Measurements from ENCODE around the gene COPS6.

COPS6 gene

DNA sequence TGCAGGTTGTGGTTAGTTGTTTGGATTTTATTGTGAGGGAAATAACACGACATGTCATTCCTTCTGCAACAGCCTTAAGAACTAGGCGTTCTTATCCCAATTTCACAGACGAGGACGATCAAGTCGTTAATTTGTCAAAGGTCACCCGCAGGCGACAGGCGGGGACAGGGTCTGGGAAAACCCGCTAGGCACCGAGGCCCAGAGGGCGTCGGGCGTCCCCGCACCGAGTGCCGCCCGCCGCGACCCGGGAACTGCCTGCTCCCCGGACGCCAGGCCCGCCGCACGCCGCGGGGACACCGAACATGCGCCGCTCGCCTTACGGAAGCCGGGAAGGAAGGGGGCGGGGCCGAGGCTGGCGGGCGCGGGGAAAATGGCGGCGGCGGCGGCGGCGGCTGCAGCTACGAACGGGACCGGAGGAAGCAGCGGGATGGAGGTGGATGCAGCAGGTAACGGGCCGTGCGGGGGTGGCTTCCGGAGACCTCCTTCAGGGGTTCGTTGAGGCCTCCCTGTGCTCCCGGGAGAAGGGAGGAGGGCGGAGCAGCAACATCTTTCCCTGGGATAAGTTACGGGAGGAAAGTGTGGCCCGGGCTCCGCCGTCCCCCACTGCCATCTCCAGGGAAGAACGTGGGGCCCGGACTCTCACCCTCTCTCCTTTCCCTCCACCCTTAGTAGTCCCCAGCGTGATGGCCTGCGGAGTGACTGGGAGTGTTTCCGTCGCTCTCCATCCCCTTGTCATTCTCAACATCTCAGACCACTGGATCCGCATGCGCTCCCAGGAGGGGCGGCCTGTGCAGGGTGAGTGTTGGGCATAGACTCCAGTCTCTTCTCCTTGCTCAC is at the start of gene COPS6:
Gene COPS6, plus strand, starts transcription at position 349 of the 837 bp plus-strand sequence. Its CDS starts 22 bp downstream, at position 371.
- DNase-seq: peak; percentile 88

DNA sequence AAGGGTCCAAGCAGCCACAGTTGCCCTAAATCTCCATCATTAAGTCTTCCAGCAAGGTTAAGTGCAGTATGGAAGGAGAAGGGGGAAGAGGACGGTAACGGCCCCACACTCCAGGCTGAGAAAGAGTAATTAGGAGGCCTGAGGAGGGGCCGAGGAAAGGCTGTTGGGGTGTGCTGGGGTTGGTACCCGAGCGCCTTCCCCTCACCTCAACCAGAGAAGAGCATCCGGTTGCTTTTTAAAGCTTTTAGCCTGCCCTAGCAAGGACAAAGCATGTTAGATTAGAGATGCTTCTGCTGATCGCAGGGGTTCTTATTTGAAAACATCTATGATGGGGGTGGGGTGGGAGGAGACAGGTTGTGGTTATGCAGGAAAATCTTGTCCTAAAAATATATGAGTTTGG is 48.2 kb upstream of the COPS6 start:
- no peak for DNase-seq

DNA sequence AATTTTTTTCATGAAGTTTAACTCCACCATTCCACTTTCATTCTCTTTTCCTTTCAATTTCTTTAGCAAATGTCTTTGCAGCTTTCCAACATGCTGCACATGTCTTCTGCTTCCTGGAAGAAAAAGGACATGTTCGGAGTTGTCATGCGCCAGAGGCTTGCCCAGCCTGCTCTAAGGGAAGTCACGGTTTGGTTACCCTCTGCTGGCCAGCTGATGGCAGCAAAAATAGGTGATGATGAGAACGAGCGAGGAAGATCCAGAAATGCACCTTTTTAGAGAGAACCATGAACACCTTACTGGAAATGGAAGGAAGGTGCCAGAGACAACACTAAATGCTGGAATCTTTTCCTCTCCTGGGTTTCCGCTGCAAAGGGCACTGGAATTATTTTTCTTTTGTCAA is 44.1 kb upstream of the COPS6 start:
- DNase-seq: no peak

DNA sequence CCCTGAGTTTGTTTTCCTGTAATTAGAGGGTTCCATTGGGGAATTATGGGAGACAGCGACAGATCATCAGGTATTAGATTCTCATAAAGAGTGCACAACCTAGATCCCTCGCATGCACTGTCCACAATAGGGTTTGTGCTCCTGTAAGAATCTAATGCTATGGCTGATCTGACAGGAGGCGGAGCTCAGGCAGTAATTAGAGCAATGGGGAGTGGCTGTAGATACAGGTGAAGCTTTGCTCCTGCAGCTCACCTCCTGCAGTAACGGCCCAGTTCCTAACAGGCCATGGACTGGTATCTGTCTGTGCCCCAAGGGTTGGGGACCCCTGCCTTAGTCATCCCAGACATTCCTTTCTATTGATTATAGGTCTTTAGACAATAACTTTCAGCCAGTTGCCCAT is 40.1 kb upstream of the COPS6 start:
- DNase-seq: no peak

DNA sequence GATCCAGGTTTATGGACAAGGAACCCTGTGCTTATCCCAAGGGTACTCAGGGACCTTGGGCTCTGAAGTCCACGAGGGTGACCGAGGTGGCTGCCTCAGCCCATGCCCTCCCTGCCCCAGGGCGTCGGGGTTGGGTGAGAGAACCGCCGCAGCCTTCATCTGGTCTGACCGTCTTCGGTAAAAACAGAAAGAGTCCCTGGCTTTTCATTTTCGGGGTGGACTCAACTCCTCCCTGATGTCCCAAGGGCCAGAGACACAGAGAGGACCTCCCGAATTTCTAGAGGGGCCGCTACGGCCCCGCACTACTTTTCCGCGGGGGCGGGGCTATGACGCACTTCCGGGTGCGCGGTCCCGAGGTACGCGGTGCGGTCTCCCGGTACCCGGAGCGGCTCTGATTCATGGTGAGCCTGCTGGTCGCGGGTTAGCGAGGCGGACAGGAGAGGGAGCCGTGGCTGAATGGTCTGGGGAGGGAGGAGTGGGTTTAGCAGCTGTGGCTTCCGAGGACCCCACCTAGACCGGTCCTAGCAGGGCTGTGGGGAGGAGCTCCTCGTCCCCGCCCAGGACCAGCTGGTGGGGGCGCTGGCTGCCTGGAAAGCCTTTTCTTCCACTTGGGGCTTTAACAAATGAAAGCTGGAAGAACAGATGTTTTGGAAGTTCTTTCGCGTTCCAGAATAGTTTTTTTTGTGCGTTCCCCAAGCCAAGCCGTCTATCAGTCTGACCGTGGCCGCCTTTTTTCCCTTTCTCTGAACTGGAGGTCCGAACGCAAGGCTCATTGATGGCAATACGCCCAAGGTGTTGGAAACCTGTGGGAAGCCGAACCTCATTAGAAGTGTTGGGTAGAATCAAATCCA is 39.1 kb upstream of the COPS6 start, which contains the start of gene ZSCAN21:
Gene ZSCAN21, plus strand, starts transcription at position 334 of the 851 bp plus-strand sequence. CDS start 7,233 bp downstream, outside the sequence.
- DNase-seq: peak; percentile 87

DNA sequence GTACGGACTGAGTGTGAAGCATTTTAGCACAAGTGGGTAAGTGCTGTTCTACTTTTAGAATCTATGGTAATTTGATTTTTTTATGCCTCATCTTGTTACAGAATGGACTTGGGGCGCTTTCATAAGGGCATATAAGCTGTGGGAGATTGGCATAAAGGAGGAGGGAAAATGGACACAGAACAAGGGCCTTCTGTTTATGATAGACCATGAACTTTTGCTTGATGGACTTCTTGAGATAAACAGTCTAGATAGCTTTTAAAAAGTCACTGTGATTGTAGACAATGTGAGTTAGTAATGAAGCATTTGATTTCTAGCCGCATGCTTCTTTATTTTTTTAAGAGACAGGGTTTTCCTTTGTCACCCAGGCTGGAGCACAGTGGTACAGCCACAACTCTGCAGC is 37.2 kb upstream of the COPS6 start:
- DNase-seq: no peak

DNA sequence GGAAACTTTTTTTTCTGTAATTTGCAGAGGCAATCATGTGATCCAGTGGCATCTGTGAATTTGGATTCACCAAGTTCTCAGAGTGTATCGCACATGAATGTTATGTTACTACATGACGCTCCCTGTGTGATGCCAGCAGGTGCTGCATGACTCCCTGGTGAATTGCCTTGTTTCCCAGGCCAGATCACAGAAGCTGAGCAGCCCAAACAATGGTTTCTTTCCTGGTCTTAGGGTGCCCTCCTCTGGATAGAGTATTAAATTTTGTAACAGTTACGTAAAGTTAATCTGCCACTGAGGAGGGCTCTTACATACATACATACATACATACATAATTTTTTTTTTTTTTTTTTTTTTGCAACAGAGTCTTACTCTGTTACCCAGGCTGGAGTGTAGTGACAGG is 35.6 kb upstream of the COPS6 start:
- no peak for DNase-seq

DNA sequence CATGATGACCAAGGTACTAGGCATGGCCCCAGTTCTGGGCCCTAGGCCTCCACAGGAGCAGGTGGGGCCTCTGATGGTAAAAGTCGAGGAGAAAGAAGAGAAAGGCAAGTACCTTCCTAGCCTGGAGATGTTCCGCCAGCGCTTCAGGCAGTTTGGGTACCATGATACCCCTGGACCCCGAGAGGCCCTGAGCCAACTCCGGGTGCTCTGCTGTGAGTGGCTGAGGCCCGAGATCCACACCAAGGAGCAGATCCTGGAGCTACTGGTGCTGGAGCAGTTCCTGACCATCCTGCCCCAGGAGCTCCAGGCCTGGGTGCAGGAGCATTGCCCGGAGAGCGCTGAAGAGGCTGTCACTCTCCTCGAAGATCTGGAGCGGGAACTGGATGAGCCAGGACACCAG is 31.8 kb upstream of the COPS6 start:
- no peak for DNase-seq

DNA sequence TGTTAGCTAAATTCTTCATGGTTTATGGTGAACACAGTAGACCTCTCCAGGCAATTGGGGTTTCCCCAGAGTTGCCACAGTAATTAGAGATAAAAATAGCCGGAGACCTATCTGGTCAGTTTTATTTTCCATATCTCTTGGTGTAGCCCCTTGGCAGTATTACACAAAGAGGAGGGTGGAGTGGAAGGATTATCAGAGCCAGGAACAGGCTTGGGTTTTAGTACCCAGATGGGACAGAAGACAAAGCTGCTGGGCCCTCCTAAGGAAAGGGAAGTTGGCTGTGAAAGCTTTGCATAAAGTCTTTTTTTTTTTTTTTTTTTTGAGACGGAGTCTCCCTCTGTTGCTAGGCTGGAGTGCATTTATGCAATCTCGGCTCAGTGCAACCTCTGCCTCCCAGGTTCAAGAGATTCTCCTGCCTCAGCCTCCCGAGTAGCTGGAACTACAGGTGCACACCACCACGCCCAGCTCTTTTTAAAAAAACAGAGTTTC is 29.5 kb upstream of the COPS6 start:
- no peak for DNase-seq

DNA sequence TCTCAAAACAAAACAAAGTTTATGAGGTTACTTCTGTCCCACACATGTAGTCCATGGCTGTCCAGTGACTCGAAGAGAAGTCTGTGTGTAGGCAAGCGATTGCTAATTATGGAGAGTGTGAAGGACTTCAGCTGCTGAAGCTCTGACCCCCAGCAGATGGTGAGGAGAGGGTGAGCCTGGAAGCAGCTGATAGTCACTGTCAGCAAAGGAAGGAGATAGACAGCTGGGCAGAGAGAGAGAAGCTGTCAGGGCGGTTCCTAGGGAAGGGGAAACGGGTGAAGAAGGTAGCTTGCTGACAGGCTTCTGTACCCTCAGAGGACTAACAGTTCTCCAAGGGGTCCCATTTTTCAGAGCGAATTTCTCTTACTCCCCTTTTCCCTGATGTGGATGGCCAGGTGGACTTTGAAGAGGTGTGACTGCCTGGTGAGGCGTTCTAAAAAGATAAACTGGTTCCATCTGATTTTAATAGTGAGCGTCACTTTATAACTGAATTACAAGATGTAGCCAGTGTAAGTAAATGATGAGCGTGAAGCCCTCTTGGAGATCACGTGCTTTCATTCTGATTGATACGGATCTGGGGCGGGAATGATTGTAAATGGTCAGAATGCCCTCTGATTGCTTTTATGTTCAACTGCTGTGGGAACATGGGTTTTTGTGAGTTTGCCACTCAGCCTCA is 27.1 kb upstream of the COPS6 start:
- DNase-seq: no peak

DNA sequence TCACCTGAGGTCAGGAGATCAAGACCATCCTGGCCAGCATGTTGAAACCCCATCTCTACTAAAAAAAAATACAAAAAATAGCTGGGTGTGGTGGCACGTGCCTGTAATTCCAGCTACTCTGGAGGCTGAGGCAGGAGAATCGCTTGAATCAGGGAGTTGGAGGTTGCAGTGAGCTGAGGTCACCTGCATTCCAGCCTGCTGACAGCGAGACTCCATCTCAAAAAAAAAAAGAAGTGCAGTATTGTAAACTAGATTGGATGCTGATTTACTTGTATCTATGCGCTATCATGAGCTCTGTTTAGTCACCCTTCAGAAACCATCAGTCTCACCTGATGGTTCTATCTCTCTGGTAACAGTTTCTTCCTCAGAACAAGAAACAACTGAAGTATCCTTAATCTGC is 25.4 kb upstream of the COPS6 start:
- no peak for DNase-seq

DNA sequence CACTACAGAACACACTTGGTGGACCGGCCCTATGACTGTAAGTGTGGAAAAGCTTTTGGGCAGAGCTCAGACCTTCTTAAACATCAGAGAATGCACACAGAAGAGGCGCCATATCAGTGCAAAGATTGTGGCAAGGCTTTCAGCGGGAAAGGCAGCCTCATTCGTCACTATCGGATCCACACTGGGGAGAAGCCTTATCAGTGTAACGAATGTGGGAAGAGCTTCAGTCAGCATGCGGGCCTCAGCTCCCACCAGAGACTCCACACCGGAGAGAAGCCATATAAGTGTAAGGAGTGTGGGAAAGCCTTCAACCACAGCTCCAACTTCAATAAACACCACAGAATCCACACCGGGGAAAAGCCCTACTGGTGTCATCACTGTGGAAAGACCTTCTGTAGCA is 24.6 kb upstream of the COPS6 start:
- DNase-seq: no peak

DNA sequence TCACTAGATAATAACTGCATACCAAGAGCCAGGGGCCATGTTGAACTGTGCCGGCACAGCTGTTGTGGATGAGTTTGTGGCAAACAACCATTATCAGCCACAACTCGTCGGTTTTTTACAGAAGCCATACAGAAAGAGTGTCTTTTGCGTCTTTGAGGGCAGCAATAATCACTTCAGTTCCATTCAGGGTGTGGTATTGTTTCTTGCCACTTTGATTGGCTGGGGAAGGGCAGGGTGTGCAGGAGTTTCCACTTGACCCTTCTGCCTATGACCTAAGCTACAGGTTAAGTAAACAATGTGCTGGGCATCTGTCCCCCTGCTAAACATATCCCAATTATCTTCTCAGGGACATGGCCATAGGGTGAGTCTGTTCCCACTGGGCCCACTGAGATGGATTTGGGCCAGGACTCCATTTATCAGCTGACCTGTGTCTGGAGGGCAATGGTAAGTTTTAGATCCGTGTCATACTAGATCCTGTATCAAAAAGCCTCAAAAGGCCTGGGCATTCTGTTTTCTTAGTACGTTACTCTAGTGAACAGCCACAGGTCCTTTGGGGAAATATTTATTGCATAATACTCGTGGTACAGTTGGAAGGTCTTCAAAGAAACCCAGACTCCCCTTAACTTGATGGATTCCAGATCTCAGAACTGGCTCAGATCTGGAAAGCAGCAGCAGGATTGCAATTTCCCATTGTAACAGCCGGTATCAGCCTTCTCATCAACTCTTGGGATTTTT is 23.1 kb upstream of the COPS6 start:
- DNase-seq: no peak

DNA sequence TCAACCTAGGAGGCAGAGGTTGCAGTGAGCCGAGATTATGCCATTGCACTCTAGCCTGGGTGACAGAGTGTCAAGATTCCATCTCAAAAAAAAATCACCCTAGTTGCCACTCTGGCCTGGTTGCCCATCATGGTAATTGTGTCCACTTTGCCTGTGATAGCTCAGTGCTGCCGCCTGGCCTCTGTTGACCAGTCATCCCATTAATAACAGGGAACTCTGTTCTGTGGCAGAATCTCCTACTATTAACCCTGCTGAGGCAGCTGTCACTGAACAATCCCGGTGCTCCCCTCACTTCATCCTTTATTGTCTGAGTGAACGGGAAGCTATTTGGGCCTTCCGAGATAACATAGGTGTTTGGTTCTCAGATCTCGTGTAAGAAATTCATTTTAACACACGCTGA is 21.8 kb upstream of the COPS6 start:
- no peak for DNase-seq

DNA sequence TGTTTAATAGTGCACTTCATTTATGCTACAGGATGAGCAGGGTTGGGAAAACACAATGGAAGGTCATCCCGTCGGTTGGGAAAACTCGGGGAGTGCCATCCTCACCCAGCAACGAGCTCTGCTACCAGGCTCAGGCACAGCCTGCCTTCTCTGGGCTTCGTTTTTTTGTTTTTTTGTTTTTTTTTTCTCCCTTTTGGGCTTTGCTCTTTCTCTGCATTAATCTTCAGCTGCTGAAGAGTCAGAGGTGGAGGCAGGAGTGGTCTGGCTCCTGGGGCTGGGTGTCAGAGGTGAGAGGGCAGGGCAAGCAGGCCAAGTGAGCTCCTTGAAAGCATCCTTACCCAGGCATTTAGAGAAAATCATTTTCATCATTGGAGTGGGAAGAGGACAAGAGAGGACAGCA is 18.8 kb upstream of the COPS6 start:
- DNase-seq: no peak

DNA sequence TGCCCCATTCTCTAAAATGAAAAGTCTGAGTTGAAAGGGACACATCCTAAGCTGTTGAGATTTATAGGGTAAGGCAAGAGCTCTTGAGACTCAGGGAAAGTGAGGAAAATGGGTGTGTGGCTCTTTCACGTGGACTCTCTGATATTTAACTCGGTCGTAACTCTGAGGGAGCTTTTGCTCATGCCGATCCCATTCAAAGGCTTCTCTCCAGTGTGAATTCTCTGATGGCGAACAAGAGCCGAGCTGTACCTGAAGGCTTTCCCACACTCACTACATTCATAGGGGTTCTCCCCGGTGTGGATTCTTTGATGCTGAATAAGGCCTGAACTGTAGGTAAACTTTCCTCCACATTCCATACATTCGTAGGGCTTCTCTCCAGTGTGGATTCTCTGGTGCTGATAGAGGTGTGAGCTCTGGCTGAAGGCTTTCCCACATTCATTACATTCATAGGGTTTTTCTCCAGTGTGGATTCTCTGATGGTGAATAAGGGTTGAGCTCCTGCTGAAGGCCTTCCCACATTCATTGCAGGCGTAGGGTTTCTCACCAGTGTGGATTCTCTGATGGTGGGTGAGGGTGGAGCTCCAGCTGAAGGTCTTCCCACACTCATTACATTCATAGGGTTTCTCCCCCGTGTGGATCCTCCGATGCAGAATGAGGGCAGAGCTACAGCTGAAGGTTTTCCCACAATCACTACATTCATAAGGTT is 17.6 kb upstream of the COPS6 start:
- DNase-seq: no peak

DNA sequence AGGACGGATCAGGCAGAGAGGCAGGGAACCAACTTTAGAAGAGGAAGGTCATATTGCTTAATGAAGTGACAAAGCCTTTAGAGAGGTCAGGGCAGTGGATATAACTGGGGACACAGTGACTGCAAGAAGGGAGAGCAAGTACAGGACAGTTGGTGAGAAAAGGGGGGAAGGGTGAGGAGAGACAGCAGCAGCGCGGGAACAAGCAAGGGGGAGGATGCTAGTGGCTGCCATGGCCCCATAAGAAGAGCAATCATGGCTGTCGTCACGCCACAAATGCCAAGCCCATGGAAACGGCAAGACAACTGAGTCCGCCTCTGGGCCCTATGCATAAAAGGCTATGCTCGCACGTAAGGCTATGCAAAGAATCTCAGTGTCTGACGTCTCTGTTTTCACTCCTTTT is 16.3 kb upstream of the COPS6 start:
- DNase-seq: no peak

DNA sequence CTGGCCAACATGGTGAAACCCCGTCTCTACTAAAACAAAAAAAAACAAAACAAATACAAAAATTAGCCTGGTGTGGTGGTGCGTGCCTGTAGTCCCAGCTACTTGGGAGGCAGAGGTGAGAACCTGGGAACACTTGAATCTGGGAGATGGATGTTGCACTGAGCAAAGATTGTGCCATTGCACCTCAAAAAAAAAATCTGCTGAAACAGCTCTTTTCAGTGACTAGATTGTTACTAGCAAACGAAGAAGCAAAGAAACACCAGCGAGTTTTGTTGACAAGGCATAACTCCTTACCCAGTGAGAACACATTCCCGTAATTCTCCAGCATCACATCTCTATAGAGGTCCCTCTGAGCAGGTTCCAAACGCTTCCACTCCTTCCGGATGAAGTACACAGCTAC is 13.9 kb upstream of the COPS6 start:
- DNase-seq: no peak

DNA sequence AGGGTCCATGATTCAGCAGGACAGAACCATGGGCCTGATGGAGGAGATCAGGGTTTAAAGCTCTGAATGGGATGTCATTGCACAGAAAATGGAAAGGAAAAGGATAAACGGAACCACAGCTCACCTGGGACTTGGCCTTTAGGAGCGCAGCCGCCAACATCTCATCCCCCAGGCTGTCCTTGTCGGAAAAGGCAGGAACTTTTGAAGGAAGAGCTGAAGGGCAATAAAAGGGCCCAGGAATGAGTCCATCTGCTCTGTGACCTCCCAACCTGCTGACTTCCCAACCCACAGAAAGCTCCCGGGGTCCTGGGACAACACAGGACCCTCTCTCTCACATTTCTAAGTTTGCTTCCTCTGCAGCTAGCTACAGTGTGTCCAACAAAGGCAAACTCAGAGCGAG is 13.4 kb upstream of the COPS6 start:
- no peak for DNase-seq

DNA sequence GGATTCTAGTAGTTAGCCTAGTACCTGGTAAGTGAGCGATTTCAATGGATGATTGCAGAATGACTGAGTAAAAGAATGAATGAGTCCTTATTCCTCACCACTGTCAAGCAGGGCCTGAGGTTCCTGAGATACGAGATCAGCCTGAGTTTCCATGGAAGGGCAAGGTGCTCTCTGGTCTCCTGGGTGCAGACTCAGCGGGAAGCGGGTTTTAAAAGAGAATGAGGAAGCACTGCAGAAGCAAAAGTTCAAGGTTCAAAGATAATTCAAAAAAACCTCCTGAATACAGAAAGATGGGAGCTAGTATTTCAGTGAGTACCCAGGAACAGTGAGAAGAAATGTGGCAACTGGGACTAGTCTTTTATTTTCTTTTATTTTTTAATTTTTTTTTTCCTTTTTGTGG is 11.6 kb upstream of the COPS6 start:
- DNase-seq: no peak

DNA sequence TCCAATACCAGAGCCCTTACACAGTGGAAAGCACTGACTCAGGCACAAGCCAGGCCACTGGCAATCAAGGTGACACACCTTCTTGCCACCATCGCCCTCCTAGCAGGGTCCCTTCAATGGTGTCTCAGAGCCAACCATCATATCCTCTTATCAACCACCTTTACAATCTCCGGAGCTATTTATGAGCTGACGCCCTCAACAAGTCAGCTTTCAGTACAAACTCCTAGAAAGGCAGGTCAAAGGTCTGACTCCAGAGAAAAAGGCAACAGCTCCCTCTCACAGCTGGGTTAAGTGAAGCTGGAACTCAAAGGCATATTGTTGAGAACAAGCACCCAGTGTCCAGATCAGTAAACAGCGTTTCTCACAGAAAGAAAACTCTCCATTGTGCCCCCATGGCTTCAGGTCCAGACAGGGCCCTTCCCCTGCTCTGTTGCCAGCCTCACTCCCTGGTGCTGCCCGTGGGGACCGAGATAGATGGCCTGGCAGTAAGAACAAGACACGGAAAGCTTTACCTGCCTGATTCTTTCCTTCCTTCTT is 9.7 kb upstream of the COPS6 start:
- no peak for DNase-seq
